ENCODE results near the gene VWCE.

- TF ChIP-seq GATA2 (IDR thresholded peaks at IDR 0.05; ENCODE audit: low read depth, low read length) (no peak), GATA3 (IDR thresholded peaks at IDR 0.05; ENCODE audit: low read depth, low read length) (no peak)
Observed at GRCh38 chr11:61336171-61336935, 41.2 kb upstream of the VWCE start.

Measured in SH-SY5Y (cell line).